Stimulated activated CD8-positive, alpha-beta memory T cell treated with anti-CD3 and anti-CD28 coated beads, Interleukin-12 subunit alpha, Interleukin-12 subunit beta, amount 100 ng/mL, for 24 hours (primary cell): ENCODE data around the gene ELMO1.

Experiments
- DNase-seq: peaks from one replicate; pipeline ENCODE4 v3.0.0-alpha.2; 2020; ENCODE audit errors: extremely low read depth

Gene ELMO1

DNA sequence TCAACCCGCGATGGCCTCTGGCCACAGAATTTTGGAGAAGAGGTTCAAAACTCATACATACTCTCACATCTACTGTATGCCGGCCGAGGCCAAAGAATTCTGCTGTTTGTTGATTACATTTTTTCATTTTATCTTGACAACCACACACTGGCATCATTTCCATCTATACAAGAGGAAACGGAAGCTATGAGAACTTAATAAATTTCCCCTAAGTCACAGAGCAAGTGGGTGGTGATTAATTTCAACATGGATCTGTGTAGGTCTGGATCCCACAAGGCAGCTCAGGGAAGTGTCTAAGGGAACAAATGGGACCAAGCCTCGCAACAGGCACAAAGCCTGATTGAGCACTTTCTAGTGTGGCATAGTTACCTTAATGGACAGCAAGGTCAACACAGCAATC, 18.0 kb downstream of the ELMO1 start:
- no peak for DNase-seq

DNA sequence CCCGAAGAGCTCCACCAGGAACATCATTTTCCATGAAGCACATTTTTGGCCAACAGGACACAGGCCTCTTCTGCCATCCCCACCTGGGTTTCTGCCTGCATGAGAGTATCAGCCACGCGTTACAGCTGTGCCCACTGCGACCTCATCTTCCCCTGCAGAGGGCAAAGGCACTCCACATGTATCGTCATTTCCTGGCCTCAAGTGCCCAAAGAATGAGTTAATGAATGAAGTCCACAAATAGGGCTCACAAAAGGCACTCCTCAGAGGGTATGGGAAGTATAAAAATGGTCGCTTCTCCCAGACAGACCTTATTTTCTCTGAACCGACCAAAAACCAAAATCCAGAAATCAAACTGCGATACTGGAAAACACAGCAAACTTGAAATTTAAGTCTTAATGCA, 18.5 kb downstream of the ELMO1 start:
- DNase-seq = no peak

DNA sequence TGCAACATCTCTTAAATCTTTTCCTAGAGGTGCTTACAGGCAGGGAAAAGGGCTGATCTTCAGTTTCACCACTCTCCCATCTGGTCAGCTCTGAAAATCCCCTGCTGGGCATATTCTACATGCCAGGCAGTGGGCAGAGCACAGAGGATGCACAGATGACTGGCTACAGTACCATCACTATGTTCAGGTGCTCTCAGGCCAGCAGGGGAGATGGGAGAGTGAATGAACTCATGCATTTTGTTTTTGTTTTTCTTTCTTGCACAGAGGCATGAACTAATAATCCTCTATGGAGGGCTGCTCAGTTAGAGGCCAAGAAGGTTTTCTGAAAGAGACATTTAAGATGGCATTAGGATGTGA, 19.3 kb downstream of the ELMO1 start:
- DNase-seq = no peak

GRCh38 chr7:37428681-37429434, 19.8 kb downstream of the ELMO1 start:
- no peak for DNase-seq

DNA sequence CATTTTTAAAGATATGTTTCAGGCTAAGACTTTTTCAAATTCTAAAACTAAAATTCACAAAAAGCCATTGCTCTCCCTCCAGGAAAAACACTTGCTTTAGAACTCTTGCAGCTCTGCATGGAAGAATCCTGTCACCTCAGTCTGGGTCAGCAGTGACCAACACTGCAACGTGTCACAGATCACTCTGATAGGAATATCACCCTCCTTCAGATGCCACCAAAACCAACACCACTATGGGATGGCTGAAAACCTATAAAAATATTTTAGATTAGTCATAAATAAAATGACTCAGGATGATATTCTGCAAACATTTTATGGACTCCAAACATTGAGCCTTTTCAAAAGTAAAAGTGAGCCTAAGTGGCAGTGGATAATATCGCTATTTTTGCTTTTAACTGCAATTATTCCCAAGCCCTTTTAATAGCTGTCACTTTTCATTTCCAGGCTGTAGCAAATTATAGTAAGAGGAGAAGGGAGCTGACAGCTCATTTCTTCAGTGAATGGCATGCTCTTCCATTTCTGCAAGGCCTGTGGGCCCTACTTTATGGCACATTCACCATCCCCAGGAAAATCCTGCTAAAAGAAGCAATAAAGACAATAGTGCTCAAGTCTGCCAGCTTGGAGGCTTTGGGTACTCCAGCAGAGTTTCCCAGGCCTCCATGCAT, 21.3 kb downstream of the ELMO1 start:
- no peak for DNase-seq

- DNase-seq = no peak
Measured at GRCh38 chr7:37425498-37425897, 23.2 kb downstream of the ELMO1 start.

- no peak for DNase-seq
Measured at GRCh38 chr7:37424995-37425394, 23.7 kb downstream of the ELMO1 start.

- no peak for DNase-seq
Measured at GRCh38 chr7:37424521-37424920, 24.1 kb downstream of the ELMO1 start.

- DNase-seq = no peak
Measured at GRCh38 chr7:37421861-37422500, 26.7 kb downstream of the ELMO1 start.

- DNase-seq = no peak
Measured at GRCh38 chr7:37420946-37421695, 27.5 kb downstream of the ELMO1 start.

GRCh38 chr7:37419496-37419895, 29.2 kb downstream of the ELMO1 start:
- DNase-seq = no peak

DNA sequence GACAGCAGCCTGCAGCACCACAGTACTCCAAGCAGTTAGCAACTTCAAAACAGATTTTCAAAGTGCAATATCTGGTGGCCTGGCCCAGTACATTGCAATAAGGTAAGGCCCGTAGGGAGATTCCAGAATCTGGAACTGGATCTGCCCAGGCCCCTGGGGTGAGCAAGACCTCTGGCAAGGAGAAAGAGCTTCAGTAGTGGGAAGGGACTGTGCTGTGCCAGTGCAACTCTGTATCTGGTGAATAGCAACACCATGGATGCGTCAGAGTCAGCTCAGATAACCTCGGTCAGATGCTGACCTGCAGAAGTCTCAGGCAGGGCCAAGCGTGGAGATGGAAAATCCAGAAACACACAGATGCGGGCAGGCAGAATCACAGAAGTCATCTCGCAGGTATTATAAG, 30.3 kb downstream of the ELMO1 start:
- no peak for DNase-seq

DNA sequence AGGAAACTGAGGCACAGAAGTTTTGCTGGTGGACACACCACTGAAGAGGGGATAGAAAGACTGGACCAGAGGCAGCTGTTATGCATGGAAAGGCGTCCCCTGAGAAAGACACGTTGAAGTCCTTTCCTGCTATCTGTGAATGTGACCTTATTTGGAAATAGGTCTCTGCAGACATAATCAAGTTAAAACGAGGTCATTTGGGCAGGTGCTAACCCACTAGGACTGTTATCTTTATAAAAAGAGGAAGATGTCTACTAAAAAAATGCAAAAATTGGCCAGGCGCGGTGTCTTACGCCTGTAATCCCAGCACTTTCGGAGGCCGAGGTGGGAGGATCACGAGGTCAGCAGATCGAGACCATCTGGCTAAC, 31.6 kb downstream of the ELMO1 start:
- no peak for DNase-seq

DNA sequence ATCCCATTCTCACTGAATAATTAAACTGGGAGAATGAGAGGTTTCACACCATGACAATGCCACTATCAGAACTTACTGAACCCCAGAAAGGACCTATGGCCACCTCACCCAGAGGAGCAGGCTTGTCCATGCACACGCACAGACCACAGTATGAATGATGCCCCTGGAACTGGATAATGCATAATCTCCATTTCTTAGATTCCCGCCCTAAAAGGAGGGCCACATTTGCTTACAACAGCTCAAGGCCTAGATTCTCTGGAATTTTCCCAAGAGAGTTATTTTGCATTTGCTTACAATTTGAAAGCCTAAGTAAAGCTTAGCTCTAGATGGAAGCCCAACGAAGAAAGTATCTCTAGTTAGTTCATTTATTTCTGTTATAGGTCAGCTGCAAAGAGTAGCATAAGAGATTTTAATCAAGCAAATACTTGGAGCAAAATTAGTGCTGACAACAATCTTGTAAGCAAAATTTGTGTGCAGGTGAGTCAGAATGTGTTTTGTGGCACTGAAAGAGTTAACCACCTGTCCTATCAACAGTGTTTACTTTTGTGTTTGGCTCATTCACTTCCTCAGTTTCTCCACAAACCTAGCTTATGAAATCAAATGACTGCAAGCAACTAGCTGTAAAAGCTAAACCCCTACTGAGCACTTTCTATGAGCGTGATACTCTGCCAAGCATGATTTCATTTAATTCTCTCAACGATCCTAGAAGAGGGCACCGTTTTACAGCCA, 32.1 kb downstream of the ELMO1 start:
- DNase-seq = no peak

- DNase-seq = no peak
Measured at GRCh38 chr7:37415629-37416028, 33.0 kb downstream of the ELMO1 start.

DNA sequence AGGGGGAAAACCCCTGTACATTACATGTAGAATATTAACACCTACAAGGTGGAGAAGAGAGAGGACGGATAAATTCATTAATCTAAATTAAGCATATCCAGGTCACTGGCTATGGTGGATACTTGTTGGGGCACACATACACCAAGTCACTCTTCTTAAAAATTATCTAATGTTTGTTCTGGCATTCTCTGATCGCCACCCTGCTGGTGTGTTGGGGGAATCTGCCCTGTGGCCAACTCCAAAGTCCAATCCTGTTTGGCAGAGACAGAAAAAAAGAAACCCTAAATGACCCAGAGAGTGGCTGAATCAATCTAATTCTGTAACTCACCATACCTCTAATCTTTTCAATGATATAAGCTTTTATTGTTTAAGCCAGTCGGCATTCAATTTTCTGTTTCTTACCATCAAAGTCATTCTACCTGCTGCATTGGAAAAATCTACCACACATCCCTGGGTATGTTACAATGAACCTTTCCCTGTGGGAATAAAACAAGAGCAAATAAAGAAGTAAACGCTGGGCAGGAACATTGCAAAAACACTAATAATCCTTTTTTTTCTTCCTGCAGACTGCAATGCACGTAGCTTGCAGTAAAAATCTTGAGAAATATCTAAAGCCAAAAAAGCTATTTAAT, 34.2 kb downstream of the ELMO1 start:
- no peak for DNase-seq

- no peak for DNase-seq
Measured at GRCh38 chr7:37411444-37412034, 37.1 kb downstream of the ELMO1 start.

GRCh38 chr7:37410305-37411229, 38.1 kb downstream of the ELMO1 start:
- no peak for DNase-seq

GRCh38 chr7:37409461-37409860, 39.2 kb downstream of the ELMO1 start:
- no peak for DNase-seq
